ENCODE results near the gene PRXL2B.
"Not testable (repeated sequence)": the region's sequence is repeated elsewhere in the genome, so short reads cannot be mapped to it uniquely, and the experiment has no call there.

The PRXL2B gene

DNA sequence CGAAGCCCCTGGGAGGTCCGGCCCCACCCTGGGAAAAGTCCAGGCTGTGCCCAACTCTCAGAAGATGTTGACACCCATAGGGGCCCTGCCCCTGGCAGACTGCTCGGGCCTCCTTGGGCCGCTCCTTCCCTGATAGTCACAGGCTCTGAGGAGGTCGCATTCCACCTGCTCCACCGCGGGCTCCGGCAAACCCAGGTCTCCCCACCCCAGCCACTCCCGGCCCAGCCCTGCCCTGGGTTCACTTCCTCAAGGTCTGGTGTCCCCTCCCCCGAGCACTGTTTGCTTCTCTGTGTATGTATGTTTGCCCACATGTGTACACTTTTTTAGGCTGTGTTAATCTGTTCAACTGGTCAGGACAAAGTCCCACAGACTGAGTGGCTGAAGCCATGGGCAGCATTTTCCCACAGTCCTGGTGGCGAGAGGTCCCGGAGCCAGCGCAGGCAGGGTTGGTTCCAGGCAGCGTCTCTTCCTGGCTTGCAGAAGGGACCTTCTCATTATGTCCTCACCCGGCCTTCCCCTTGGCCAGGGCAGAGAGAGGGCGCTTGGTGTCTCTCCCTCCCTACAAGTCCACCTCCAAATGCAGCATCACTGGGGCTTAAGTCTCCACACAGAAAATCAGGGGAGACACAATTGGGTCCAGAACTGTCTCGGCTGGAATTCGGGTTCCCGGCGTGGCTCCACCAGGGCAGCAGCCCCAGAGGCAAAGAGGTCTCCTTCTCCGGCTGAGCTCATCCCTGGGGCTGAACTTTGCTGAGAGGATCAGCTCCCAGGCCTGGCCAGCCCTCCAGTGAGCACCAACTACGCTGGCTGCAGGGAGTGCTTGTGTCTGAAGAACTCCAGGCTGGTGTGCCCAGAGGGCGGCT is 10.5 kb upstream of the PRXL2B start:
- DNase-seq (ENCODE audit: low read depth) = no peak
- TF ChIP-seq MYC (IDR thresholded peaks at IDR 0.05; ENCODE audit: low read depth, low read length) (no peak), CTCF (IDR thresholded peaks at IDR 0.05; ENCODE audit: low read depth, low read length) (no peak), POLR2A (IDR thresholded peaks at IDR 0.05; ENCODE audit: extremely low read depth, insufficient read length) (no peak)
- TF ChIP-seq, protein P1, sequence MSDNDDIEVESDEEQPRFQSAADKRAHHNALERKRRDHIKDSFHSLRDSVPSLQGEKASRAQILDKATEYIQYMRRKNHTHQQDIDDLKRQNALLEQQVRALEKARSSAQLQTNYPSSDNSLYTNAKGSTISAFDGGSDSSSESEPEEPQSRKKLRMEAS (IDR thresholded peaks at IDR 0.05; ENCODE audit: low read depth, low read length) = no peak
- no peak overlapping the region for H3K4me3 ChIP-seq (ENCODE audit: low read depth, low read length)

DNA sequence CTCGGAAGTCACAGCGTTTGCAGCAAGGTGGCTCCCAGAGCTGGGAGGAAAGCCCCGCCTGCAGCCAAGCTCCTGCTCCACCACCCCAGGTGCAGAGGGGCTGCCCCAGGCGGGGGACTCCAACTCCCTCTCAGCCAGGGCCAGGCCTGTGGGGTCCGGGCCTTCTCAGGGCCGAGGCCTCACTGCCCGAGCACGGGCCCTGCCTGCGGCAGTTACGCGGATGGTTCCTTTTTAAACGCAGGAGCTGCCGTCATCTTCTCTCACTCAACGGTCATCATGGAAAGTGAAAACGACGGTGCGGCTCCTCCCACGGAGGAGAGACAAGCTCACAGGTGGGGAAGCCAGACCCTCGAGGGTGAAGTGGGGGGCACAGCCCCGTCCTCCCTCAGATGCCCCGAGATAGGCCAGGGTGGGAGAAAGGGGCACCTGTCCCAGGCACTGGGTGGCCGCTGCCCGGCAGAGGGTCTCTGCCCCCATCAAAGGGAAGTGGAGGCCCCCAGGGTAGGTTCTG is 9.0 kb upstream of the PRXL2B start:
- not testable (repeated sequence) for H3K4me3 ChIP-seq (ENCODE audit: low read depth, low read length); DNase-seq (ENCODE audit: low read depth)

DNA sequence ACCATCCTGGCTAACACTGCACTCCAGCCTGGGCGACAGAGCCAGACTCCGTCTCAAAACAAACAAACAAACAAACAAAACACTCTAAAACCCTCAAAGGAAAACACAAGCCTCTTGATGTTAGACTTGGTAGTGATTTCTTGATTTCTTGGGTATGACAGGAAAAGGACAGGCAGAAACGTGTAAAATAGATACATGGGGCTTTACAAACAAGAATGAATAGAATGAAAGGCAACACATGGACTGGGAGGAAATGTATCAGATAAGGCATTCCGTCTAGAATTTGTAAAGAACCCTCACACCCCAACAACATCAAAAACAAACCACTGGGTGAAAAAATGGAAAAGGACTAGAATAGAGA is 7.8 kb upstream of the PRXL2B start:
- no peak overlapping the region for H3K4me3 ChIP-seq (ENCODE audit: low read depth, low read length)
- TF ChIP-seq CTCF (IDR thresholded peaks at IDR 0.05; ENCODE audit: low read depth, low read length) (no peak), POLR2A (IDR thresholded peaks at IDR 0.05; ENCODE audit: extremely low read depth, insufficient read length) (no peak), MYC (IDR thresholded peaks at IDR 0.05; ENCODE audit: low read depth, low read length) (no peak)
- TF ChIP-seq, protein P1 (IDR thresholded peaks at IDR 0.05; ENCODE audit: low read depth, low read length) = no peak
- DNase-seq (ENCODE audit: low read depth) = no peak

- H3K4me3 ChIP-seq (ENCODE audit: low read depth, low read length) = no peak overlapping the region
- TF ChIP-seq POLR2A (IDR thresholded peaks at IDR 0.05; ENCODE audit: extremely low read depth, insufficient read length) (no peak), CTCF (IDR thresholded peaks at IDR 0.05; ENCODE audit: low read depth, low read length) (no peak), MYC (IDR thresholded peaks at IDR 0.05; ENCODE audit: low read depth, low read length) (no peak)
- TF ChIP-seq, protein P1 (IDR thresholded peaks at IDR 0.05; ENCODE audit: low read depth, low read length) = no peak
- DNase-seq (ENCODE audit: low read depth) = no peak
These were observed 5.9 kb upstream of the PRXL2B start for GRCh38 chr1:2580691-2581090.

DNA sequence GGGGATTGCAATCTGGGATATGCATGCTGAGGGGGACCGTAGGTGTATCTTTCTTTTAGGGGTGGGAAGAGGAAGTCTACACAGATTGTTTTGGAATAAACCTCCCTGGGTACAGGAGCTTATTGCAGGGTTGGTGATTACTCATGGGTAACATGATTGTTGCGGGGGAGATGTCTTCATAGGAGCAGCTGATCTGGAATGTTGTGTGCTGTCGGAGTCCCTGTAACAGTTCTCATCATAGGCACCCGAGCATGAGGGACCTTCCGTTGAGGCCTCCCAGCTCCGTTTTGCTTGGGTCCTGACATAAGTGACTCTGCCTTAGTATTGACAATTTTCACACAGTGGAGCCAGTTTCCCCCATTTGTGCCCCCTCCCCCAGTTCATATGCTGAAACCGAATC is 4.2 kb upstream of the PRXL2B start:
- TF ChIP-seq, protein P1 (IDR thresholded peaks at IDR 0.05; ENCODE audit: low read depth, low read length) = no peak
- no peak for TF ChIP-seq POLR2A (IDR thresholded peaks at IDR 0.05; ENCODE audit: extremely low read depth, insufficient read length)
- TF ChIP-seq MYC (IDR thresholded peaks at IDR 0.05; ENCODE audit: low read depth, low read length) = no peak
- no peak for TF ChIP-seq CTCF (IDR thresholded peaks at IDR 0.05; ENCODE audit: low read depth, low read length)
- DNase-seq (ENCODE audit: low read depth) = no peak
- H3K4me3 ChIP-seq (ENCODE audit: low read depth, low read length) = no peak overlapping the region

DNA sequence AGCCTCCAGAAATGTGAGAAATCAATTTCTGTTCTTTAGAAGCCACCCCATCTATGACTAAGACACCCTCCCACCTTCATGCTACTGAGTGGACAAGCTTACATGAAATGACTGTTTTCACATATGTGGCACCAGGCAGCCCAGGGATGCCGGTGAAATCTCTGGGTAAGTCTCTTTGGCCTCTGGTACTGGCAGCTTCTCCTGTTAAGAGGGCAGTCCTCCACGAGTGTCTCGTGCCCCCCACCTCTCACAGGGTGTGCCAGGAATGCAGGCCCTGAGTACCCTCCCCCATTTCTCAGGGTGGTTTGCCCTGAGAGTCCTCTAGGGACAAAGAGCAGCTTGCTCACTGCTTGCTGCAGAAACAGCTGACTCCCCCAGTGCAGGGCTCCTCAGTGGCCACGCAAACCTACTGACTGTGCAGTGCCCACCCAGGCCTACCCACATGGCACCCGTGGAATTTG is 3.2 kb upstream of the PRXL2B start:
- no peak overlapping the region for H3K4me3 ChIP-seq (ENCODE audit: low read depth, low read length)
- DNase-seq (ENCODE audit: low read depth) = no peak
- no peak for TF ChIP-seq POLR2A (IDR thresholded peaks at IDR 0.05; ENCODE audit: extremely low read depth, insufficient read length)
- no peak for TF ChIP-seq CTCF (IDR thresholded peaks at IDR 0.05; ENCODE audit: low read depth, low read length)
- TF ChIP-seq, protein P1 (IDR thresholded peaks at IDR 0.05; ENCODE audit: low read depth, low read length) = no peak
- TF ChIP-seq MYC (IDR thresholded peaks at IDR 0.05; ENCODE audit: low read depth, low read length) = no peak
